ENCODE results near the gene STX8. TPM values are rescaled to one million over a fixed set of nuclear protein-coding genes. Genes with fewer than 3 reads are reported as not detected.
"Not testable (repeated sequence)": the region's sequence is repeated elsewhere in the genome, so short reads cannot be mapped to it uniquely, and the experiment has no call there.

Gene STX8
- total RNA-seq, 2 experiments from 2014 or later = 57.9 to 74.2 TPM

DNA sequence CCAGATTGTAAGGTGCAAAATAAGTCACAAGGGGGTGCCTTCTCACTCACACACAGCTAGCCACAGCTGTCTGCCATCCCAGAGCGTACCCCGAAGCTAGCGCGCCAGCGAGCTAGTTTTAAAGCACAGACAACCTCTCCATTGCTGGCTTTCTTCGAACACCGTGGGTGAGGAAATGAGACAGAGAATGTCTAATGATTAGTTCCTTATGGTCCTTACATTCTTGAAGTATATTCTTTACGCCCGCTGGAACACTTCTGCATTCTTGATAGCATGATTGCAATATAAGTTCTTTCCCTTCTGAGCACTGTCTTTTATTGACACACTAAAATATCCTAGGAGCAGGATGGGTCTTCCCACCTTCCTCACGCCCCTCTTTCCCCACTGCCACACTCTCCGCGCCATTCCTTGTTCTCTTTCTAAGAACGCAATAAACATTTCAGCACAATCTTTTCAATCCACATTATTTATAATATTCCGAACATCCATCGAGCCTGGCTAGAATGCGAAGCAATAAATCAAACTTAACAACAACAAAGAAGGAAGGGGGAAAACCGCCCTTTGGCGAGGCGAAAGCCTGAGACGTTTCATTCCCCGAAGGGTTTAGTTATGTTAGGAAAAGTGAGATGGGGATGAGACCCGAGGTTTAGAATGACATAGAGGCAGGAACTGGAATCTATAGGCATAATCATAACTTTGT lies 303.0 kb downstream of the STX8 start:
- CTCF ChIA-PET = interaction anchor here (1.5 kb wide), 1 partner anchor 130 kb away, joined by 3 read pairs; no protein-coding TSS in a partner anchor
- H3K27me3 Mint-ChIP-seq = no peaks in the 10 kb centered on the region

DNA sequence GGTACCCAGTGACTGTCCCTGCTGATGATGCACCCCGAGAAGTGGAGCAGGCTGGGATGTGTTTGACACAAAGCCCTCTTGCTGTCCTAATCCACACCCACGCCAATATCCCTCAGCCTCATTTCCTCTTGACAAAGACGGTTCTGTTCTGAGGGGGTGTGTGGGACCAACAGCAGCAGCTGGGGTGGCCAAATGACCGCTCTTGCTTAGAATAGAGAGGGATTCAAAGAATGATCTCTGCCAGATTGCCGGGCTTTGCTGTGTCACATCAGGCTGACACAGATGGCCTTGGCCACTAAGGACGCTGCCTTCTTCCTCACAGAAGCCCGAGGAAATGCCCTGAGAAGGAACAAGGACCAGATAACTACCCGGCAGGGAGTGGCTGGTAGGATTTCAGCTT lies 303.6 kb downstream of the STX8 start:
- Mint-ChIP-seq H3K27ac (no peak overlapping the region), H3K4me1 (peaks cover 13% of the 10 kb centered on the region), H3K36me3 (no peaks in the 10 kb centered on the region), H3K4me3 (no peak overlapping the region), H3K9me3 (ENCODE audit: low read depth) (no peaks in the 10 kb centered on the region), H3K27me3 (no peaks in the 10 kb centered on the region)
- CTCF ChIA-PET = interaction anchor here (1.5 kb wide), 1 partner anchor 131 kb away, joined by 3 read pairs; no protein-coding TSS in a partner anchor
- DNase-seq (no peak), ATAC-seq (no peak)

More for the DNA sequence above, 303.0 kb downstream of the STX8 start:
- Mint-ChIP-seq H3K27ac (no peak overlapping the region), H3K4me3 (no peak overlapping the region), H3K36me3 (peaks cover 2% of the 10 kb centered on the region), H3K4me1 (peaks cover 13% of the 10 kb centered on the region), H3K9me3 (ENCODE audit: low read depth) (no peaks in the 10 kb centered on the region)
- ATAC-seq (no peak), DNase-seq (no peak)

DNA sequence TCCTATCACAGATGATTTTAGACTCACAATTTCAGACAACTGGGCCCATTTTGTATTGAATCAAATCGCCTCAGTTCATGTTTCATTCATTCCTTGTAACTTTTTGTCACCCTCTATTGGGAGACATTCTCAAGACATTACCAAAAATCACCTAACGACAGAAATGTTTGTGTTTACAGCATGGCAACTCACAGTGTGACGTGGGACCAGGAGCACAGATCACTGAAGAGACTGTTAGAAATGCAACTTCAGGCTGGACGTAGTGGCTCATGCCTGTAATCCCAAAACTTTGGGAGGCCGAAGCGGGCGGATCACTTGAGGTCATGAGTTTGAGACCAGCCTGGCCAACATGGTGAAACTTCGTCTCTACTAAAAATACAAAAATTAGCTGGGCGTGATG lies 304.7 kb downstream of the STX8 start:
- ATAC-seq = no peak
- CTCF ChIA-PET = no interaction called here
- Mint-ChIP-seq H3K4me1 (peaks cover 13% of the 10 kb centered on the region), H3K27me3 (no peaks in the 10 kb centered on the region), H3K9me3 (ENCODE audit: low read depth) (no peaks in the 10 kb centered on the region), H3K27ac (no peak overlapping the region), H3K4me3 (no peak overlapping the region), H3K36me3 (no peaks in the 10 kb centered on the region)
- DNase-seq = no peak

DNA sequence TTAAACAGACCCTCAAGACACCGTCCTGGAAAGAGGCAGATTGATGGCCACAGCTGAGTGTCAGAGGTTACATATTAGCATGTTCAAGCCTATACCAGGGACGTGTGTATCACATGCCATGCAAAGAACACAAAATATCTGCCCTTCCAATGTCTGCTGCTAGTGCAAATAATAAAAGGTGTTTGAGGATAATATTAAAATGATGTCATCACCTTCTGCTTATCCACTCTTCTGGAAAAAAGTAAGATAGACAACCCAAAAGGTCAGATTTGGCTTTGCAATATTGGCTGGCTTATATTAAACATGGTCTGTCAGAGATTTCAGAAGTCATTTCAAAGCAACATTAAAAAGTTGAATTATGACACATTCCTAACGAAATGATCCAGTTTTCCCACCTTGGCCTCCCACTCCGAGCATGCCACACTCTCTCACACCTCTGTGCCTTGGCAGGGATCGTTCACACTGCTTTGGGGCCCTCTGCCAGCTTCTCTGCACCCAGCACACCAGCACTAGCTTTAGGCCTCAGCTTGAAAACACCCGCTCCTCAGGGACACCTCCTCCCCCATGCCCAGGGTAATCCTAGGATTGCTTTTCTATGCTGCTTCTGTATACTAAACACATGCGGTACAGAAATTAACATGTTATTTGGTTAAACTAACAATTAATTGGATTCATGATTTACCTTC lies 306.1 kb downstream of the STX8 start:
- H3K4me1 Mint-ChIP-seq = peaks cover 9% of the 10 kb centered on the region

DNA sequence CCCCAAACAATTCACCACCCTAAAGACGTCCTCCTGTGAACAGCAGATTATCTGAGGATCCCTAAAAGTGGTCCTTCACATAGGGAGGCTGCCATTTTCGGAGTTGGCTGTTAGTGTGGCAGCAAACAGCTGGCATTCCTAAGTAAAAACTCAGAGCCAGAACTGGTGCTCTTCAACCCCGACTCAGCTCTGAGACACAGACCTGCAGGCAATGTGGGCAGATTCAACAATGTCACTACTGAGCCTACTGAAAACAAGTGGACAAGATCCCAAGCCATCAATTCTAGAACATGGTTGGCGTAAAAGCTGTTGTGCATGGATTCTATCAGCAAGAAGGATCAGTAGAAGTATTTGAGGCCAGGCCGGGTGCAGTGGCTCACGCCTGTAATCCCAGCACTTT lies 307.1 kb downstream of the STX8 start:
- H3K27ac Mint-ChIP-seq = no peak overlapping the region
- H3K4me3 Mint-ChIP-seq = no peak overlapping the region
- H3K27me3 Mint-ChIP-seq = no peaks in the 10 kb centered on the region
- H3K36me3 Mint-ChIP-seq = no peaks in the 10 kb centered on the region
- CTCF ChIA-PET = no interaction called here
- H3K4me1 Mint-ChIP-seq = peaks cover 2% of the 10 kb centered on the region
- H3K9me3 Mint-ChIP-seq (ENCODE audit: low read depth) = no peaks in the 10 kb centered on the region
- ATAC-seq (no peak), DNase-seq (no peak)

More for the DNA sequence above, 306.1 kb downstream of the STX8 start:
- H3K27ac Mint-ChIP-seq = no peak overlapping the region
- no peak overlapping the region for H3K4me3 Mint-ChIP-seq
- CTCF ChIA-PET = no interaction called here
- H3K36me3 Mint-ChIP-seq = no peaks in the 10 kb centered on the region
- no peak for ATAC-seq
- no peaks in the 10 kb centered on the region for H3K9me3 Mint-ChIP-seq (ENCODE audit: low read depth)
- DNase-seq = no peak
- H3K27me3 Mint-ChIP-seq = no peaks in the 10 kb centered on the region

DNA sequence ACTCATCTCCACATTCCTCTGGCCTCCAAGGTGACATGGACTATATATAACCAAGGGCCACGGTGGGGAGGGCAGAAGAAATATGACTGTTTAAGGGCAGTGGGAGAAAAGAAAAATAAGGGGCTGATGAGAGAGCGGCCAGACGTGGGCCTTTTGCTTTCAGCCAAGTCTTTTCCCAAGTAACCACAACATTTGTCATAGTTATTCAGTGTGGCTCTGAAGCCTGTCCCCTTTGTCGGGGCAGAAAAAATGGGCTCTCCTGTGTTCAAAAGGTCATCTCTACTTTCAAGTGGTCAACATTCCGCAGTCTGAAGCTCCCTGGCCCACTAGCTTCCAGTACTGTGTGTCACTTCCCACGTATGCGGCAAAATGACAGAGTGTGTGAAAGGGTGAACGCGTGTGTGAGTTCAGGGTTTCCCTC lies 308.9 kb downstream of the STX8 start:
- Mint-ChIP-seq H3K4me3 (no peak overlapping the region), H3K27ac (no peak overlapping the region), H3K36me3 (no peaks in the 10 kb centered on the region), H3K9me3 (ENCODE audit: low read depth) (no peaks in the 10 kb centered on the region), H3K27me3 (no peaks in the 10 kb centered on the region), H3K4me1 (no peaks in the 10 kb centered on the region)
- DNase-seq = no peak
- no peak for ATAC-seq
- CTCF ChIA-PET = no interaction called here

DNA sequence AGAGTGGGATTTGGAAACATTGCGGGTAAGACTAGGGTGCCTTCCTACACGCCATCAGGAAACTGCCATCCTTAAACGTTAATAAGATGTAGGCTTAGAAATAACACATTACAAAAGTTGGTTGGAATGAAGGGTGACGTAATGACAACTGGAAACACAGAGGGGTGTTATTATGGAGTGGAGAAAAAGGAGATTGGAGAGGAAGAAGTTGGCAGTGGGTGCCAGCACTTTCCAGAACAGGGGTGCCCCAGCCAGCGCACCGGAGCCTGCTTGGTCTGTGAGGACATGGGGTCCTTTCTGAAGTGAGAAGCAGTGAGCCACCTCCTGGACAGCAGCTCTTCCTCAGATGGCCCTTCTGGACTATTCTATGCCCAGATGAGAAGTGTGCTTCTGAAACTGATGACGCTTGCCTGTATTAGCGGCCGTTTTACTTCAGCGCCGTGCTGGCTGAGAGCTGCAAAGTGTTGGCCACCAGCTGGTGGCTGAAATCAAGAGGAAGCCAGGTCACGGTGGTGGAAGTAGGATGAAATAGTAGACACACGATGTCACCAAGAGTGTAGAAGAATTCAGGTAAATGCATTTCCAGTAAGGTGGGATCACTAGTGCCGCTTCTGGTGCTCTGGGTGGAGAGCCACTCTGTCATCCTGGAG lies 309.5 kb downstream of the STX8 start:
- no peak for DNase-seq
- Mint-ChIP-seq H3K27ac (no peak overlapping the region), H3K9me3 (ENCODE audit: low read depth) (no peaks in the 10 kb centered on the region), H3K4me3 (no peak overlapping the region), H3K4me1 (no peaks in the 10 kb centered on the region), H3K36me3 (no peaks in the 10 kb centered on the region), H3K27me3 (no peaks in the 10 kb centered on the region)
- CTCF ChIA-PET = no interaction called here
- no peak for ATAC-seq

DNA sequence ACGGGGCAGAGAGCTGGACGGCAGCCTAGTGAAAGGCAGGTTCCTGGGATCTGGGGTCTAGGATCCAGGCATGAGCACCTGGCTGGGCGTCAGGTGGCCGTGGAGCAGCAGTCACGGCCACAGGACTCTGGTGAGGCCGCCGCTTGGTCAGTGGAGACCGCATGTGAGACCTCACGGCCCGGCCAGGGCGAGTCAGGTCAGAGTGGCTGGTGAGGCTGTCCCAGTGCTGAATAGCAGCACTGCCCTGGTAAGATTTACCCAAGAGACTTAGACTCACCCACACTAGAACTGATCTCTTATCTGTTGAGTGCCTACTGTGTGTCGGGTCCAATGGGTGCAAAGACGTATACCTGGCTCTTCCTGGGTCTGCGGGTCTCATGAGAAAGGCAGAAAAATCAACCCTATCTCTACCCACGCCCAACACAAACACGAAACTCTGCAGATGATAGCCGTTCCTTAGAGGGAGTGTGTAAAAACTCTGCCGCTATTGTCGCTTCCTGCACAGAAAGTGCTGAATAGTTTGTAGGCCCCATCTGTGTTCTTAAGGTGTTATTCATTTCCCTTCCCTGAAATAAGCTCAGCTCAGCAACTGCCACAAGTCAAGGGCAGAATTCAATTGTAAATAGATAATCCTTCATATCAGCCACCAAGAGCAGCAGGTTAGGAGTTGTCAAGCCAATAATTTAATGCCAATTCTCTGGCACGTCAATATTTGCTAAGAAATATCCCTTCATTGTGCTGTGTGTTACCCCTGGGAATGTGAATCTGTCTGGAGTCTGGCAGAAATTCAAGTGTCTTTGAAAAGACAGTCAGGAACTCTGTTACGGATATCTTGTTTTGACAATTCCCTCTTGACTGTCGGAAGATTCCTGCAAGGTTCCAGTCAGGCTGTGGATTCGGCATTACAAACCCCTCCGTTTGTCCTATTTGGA lies 314.3 kb downstream of the STX8 start:
- CTCF ChIA-PET = no interaction called here
- Mint-ChIP-seq H3K36me3 (no peaks in the 10 kb centered on the region), H3K27me3 (no peaks in the 10 kb centered on the region), H3K9me3 (ENCODE audit: low read depth) (no peaks in the 10 kb centered on the region), H3K4me1 (peaks cover 8% of the 10 kb centered on the region), H3K27ac (no peak overlapping the region), H3K4me3 (no peak overlapping the region)
- DNase-seq (no peak), ATAC-seq (no peak)

DNA sequence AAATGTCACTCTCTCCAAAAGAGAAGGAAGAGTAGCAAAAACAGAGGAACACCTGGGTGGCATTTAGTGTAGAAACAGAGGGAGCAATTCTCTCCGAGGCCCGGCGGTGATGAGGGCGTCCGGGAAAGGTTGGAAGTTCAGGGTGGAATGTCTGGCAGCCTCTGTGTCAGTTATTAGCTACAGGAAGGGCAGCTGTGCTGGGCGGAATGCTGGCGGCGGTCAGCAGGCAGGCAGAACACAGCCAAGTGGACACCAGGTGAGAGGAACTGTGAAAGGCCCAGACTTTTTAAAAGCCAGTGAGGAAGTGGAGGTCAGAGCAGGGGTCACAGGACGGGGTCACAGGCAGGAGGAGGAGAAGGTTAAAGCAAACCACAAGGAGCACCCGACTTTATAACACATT lies 316.2 kb downstream of the STX8 start:
- H3K36me3 Mint-ChIP-seq = no peaks in the 10 kb centered on the region

DNA sequence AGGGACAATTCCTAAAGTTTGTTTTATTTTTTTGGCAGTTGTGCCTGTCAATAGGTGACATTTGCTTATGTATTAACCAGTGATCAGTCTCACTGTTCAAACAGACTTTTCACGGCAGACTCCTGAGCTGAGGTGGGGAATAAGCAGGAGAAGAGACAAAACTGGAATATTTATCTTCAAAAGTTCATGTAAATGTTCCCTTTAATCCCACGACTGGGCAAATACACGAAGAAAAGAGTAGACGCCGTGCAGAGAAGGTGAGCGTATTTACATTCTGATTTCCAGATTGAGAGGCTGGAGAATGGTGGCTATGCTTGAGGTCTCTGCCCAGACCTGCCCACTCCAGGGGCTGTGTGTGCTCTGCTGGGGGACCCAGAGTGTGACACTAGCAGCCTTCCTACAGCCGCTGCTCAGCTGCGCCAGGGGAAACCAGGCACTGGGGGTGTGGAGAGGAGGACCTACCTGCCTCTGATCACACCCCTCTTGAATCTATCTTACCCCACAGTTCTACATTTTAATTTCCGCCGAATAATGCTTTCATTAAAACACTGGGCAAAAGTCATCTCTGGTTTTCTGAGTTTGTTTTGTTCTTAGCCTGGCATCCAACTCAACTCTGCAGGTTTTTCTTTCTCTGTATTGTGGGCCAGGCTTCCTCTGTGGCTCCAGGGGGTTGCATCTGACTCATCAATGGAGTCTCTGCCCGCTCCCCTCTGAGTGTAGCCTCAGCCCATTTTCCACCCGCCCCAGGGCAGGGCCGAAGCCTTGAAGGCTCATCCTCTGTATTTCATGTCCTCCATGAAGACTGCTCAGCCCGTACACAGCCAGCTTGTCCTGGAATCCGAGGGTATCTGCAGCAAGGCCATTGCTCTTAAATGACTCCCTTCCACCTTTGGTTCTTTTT lies 317.3 kb downstream of the STX8 start:
- Mint-ChIP-seq H3K9me3 (ENCODE audit: low read depth) (no peaks in the 10 kb centered on the region), H3K27me3 (no peaks in the 10 kb centered on the region), H3K4me3 (no peak overlapping the region), H3K36me3 (no peaks in the 10 kb centered on the region), H3K4me1 (peaks cover 8% of the 10 kb centered on the region), H3K27ac (no peak overlapping the region)
- ATAC-seq = peak; percentile 16
- no peak for DNase-seq
- CTCF ChIA-PET = no interaction called here

More for the DNA sequence above, 316.2 kb downstream of the STX8 start:
- H3K4me1 Mint-ChIP-seq = peaks cover 8% of the 10 kb centered on the region
- DNase-seq (no peak), ATAC-seq (no peak)
- no peaks in the 10 kb centered on the region for H3K9me3 Mint-ChIP-seq (ENCODE audit: low read depth)
- CTCF ChIA-PET = no interaction called here
- H3K27me3 Mint-ChIP-seq = no peaks in the 10 kb centered on the region
- no peak overlapping the region for H3K4me3 Mint-ChIP-seq
- no peak overlapping the region for H3K27ac Mint-ChIP-seq

DNA sequence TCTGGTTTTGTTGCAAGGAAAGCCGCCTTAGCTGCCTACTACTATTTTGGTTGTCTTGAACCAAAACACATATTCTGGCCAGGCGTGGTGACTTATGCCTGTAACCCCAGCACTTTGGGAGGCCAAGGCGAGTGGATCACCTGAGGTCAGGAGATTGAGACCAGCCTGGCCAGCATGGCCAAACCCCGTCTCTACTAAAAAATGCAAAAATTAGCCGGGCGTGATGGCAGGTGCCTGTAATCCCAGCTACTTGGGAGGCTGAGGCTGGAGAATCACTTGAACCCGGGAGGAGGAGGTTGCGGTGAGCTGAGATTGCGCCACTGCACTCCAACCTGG lies 318.0 kb downstream of the STX8 start:
- H3K27ac Mint-ChIP-seq; H3K4me1 Mint-ChIP-seq; H3K27me3 Mint-ChIP-seq; H3K4me3 Mint-ChIP-seq; H3K36me3 Mint-ChIP-seq; CTCF ChIA-PET; H3K9me3 Mint-ChIP-seq (ENCODE audit: low read depth); DNase-seq; ATAC-seq: not testable (repeated sequence)

DNA sequence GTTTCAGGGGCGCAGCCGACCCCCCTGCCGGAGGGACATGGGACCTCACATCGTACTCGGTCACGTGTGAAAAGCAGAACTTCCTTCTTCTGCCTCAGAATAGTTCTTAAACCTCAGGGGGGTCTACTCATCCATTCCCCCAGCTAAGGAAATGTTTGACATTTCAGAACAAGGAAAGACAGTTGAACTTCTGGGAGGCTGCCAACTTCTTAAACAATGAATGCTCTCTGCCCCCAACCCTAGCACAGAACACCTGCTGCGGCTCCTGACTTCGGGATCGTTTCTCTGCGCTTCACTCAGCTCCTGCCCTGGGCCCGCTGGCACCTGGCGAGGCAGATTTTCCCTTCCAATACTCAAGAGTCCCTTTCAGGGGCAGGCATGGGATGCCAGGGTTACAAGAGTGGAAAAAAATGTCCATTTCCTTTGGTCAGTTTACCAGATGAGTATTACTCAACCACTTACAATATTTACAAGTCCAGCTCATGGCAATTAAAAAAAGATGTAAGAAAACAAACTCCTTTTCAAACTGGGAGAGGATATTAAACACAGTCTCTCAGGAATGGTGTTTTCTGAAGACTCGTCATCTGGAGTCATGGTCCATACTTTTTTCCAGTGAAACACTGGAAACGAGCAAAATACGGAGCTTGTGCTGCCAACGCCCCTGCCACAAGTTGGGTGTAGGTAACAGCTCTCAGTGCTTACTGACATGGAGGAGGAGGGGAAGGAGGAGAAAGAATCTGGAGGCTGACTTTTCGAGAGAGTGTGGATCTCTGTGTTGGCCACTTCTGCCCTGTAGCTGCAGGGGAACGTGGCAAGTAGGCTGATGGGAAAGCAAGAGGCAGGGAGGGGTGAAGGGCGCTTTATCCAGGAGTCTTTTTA lies 318.6 kb downstream of the STX8 start:
- ATAC-seq (no peak), DNase-seq (no peak)
- peaks cover 10% of the 10 kb centered on the region for H3K4me1 Mint-ChIP-seq
- H3K9me3 Mint-ChIP-seq (ENCODE audit: low read depth) = no peaks in the 10 kb centered on the region
- no peak overlapping the region for H3K4me3 Mint-ChIP-seq
- no peak overlapping the region for H3K27ac Mint-ChIP-seq
- no peaks in the 10 kb centered on the region for H3K27me3 Mint-ChIP-seq
- H3K36me3 Mint-ChIP-seq = no peaks in the 10 kb centered on the region
- CTCF ChIA-PET = no interaction called here
